ENCODE data around the gene IL22. TPM values are rescaled to one million over a fixed set of nuclear protein-coding genes. Genes with fewer than 3 reads are reported as not detected.

The IL22 gene
- total RNA-seq, 1 donor from 2014 or later = not detected

DNA sequence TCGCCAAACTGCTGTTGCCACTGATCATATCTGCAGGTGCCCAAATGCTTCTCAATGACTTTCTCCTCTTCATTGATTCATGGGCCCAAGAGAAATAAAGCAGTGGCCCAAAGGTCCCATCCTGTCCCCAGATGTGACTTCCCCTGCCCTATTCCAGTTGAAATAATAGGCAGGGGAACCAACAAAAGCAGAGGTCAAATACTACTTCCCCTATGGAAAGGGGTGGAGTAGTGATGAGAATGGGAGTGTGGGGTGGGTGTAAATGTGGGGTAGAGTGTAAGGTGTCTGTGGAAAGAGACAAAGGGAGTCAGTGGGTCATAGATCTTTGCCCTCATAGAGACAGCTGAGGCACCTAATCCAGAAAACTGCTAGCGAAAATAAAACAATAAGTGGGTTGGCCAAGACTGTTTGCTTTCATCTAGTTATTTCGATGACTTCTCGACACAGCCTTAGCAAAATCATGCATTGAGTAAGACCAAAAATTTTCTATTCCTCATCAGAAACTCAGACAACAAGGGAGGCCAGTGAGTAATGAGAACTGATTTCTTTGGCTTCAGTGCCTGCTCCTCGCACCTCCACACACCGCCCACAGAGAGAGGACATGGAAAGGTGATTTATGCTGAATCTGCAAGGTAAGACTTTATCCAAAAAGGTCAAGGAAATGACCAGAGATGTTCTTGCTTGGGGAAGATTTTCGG lies 10.9 kb upstream of the IL22 start:
- no peak for DNase-seq (ENCODE audit: low read depth, low spot score)

DNA sequence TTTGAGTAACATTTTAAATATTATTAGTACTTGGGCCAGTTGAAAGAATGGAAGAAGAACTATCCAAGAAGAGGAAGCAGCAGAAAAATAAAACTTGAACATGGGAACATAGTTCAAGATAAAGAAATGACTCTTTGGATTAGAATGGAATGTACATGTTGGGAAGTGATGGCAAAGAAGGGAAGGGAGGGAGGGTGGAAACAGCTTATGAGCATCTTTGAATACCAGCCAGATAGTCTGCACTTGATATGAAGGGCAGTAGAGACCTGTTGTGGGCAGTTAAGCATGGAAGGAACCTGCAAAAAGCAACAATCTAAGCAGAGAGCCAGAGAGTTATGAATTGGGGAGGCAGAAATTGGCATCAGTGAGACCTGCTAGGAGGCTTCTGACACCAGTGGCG lies 10.0 kb upstream of the IL22 start:
- DNase-seq (ENCODE audit: low read depth, low spot score) = no peak

- DNase-seq (ENCODE audit: low read depth, low spot score) = no peak
These were observed 8.5 kb upstream of the IL22 start for GRCh38 chr12:68261896-68262295.

DNA sequence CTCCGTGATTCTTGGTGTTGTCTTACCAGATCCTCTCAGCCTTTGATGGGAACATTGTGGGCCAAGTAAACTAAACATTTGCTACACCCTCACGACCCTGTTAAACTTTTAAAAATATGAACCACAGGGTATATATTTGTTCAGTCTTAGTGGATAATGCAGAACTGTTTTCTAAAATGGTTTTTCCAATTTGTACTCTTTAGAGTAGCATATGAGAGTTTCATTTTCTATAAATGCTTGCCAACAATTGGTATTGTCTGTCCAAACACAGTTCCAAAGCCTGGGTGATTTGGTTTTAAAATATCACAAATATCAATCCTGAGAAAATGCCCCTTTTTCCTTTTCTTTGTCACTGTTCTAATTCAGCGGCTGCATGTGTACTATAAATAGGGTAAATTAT lies 6.7 kb upstream of the IL22 start:
- DNase-seq (ENCODE audit: low read depth, low spot score) = no peak

DNA sequence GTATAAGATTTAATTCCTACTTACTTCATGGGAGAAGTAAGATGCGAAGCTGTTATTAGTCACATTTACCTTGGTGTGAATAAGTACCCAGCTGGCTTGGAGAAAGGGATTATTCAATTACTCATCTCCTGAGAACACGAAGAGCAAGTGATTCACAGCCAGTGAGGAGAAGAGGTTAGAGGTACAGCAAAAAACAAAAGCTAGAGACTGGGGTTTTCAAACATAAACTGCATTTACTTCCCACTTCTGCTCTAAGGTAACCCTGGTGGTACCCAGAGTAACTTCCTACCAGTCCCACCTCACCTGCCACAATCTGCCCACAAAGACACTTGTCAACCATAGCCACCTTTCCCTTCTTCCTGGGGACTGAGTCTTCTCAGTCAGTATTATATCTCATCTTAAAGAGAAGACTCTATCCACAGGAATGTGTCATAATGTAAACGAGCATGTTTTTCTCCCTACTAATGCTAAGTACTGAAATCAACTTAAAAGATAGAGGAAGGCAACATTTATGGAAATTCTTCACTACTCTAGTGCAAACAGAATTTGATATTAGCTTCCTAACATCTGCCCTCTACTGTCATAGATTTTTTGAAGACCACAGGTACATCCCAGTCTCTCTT lies 6.0 kb upstream of the IL22 start:
- no peak for DNase-seq (ENCODE audit: low read depth, low spot score)

GRCh38 chr12:68252077-68252476 lies 1.3 kb downstream of the IL22 start:
- no peak for DNase-seq (ENCODE audit: low read depth, low spot score)

GRCh38 chr12:68250454-68250853 lies 3.0 kb downstream of the IL22 start:
- no peak for DNase-seq (ENCODE audit: low read depth, low spot score)

DNA sequence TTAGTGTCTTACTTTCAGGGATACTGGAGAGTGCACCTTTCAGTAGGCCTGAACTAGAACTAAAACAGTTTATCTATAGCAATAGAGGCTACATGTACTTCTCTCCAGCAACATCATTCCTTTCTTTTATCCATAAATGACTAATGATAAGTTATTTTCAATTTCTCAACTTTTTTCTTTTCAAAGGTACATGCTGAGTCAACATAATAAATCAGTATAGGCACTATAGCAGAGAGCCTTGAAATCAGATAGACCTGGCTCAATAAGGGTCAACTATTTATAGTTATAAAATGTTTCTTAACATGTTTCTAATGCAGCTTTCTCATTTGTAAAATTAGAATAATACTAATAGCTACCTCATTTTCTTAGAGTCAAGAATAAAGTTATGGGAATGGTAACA lies 5.6 kb downstream of the IL22 start:
- DNase-seq (ENCODE audit: low read depth, low spot score) = no peak

- no peak for DNase-seq (ENCODE audit: low read depth, low spot score)
These were observed 7.1 kb downstream of the IL22 start for GRCh38 chr12:68246350-68246749.

DNA sequence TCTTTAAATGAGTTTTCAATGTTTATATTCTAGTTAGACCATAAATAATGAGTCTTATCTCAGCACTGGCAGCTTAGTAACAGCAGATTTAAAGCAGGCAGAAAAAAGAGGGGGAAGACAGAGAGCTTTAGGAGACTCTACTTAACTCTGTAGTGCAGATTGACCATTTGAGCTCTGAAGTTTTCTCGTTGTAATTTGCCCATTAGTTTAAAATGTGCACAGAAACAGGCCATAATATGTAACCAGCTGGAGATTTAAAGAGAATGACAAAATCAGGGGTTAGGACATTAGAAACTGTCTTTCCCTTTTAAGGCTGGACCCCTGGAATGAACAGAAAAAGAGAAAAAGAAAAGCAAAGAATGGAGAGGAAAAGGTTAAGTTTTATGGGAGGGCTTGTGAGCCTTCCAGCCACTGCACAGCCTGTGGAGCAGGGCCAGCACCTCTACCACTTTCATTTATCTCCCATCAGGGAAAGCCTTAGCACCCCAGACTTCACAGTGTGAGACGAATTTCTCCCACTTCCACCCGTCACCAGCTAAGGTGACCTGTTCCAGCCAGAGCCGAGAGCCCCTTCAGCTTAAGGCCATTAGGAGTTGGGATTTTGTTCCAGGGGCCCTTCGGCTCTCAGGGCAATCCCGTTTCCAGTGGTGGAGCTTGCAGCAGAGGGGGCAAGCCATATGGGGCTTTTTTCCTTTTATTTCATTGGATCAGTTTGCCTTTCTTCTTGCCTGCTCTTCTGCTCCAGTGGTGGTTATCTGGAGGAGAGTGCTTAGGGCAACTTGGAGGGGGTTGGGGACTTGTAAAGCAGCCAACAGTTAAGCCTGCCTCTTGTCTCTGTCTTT lies 8.0 kb downstream of the IL22 start:
- DNase-seq (ENCODE audit: low read depth, low spot score) = no peak

DNA sequence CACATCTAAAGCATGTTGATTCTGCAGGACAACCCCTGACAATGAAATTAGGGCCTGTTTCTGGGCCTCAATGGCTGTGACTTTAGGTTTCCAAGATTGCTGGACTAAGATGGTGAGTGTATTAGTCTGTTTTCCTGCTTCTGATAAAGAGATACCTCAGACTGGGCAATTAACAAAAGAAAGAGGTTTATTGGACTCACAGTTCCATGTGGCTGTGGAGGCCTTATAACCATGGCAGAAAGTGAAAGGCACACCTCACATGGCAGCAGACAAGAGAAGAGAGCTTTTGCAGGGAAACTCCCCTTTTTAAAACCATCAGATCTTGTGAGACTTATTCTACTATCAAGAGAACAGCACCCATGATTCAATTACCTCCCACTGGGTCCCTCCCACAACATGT lies 10.6 kb downstream of the IL22 start:
- no peak for DNase-seq (ENCODE audit: low read depth, low spot score)

- DNase-seq (ENCODE audit: low read depth, low spot score) = no peak
These were observed 12.4 kb downstream of the IL22 start for GRCh38 chr12:68240975-68241374.

- DNase-seq (ENCODE audit: low read depth, low spot score) = no peak
These were observed 13.3 kb downstream of the IL22 start for GRCh38 chr12:68240079-68240478.

DNA sequence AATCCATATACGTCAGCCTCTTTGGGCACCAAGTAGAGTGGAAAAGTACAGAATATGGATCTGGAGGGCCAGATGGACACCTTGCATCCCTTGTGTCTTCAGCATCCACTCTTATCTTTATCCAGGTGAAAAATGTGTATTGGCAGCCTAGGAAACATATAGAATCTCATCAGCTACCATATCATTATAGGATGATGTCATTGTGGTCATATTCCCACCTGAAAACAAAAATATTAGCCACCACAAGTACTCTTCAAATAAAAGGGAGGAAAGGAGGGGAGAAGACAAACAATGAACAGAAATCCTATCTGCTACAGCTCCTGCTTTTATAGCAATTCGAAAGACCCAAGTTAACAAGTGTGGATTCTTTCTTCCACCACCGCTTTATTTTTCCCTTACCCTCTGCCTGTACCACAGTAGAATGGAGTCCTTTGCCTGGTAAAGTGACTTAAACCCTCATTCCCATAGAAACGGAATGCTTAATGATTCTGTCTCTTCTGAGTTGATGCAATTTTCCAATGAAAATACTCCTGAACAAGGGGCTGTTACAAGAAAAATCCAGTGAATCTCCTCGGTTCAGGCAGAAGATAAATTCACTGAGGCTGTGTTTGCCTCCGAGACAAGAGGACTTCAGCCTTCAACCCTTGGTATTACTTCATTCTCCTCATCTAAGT lies 14.0 kb downstream of the IL22 start:
- no peak for DNase-seq (ENCODE audit: low read depth, low spot score)

- DNase-seq (ENCODE audit: low read depth, low spot score) = no peak
These were observed 15.8 kb downstream of the IL22 start for GRCh38 chr12:68237619-68238018.

DNA sequence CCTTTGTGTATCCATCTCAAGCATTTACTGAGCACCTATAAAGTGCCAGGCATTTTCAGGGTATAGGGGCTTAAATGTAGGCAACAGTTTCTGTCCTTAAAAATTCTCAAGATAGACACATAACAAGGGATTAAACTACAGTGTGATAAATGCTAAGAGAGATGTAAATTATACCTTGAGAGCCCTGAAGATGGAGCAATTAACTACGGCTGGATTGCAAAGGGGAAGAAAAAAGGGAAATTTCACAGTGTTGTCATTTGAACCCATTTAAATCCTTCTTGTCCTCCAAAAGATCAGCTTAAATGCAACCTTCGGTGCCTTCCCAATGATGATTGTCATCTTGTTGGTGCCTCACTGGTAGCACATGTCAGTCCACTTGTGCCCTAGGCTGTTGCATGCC lies 16.3 kb downstream of the IL22 start:
- DNase-seq (ENCODE audit: low read depth, low spot score) = no peak

DNA sequence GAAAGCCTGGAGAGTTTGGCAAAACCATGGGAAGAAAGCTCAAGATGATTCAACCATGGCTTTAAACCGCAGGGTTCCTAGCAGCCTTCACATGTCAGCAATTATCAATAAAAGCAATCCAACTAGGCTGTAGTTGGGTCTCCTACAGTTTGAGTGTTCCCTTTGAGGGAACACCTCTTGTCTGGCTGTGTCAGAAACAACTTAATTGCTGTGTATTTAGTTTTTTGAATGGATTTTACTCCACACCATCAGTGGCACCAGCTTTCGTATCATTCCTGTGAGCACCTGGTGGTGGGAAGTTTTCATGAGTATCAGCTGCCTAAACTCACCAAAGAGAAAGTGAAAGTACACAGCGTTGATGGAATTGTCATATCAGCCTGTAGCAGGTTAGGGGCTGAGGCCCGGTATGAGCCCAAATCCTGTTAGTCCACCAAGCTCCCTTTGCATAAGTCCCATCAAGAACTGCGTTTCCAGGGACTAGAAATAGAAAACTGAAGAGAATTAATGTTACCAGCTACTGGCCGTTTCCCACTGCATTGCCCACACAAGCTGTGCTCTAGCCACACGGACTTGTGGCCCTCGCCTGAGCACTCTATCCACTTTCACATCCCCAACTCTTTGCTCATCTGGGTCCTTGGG lies 16.9 kb downstream of the IL22 start:
- no peak for DNase-seq (ENCODE audit: low read depth, low spot score)

DNA sequence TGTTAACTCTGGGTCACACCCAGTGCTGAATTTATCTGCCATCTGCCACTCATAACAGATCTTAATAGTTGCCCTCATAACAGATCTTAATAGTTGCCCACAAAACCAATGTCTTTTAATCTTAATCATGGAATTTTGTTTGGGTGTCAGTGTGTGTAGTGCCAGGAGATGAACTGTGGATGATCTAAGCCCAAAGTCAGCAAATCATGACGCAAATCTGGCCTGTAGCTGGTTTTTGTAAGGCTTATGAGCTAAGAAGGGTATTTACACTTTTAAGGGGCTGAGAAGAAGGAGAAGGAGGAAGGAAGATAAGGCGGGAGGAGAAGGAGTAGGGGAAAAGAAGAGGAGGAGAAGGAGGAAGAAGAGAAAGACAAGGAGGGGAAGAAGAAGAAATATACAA lies 17.8 kb downstream of the IL22 start:
- no peak for DNase-seq (ENCODE audit: low read depth, low spot score)

GRCh38 chr12:68234140-68234539 lies 19.3 kb downstream of the IL22 start:
- DNase-seq (ENCODE audit: low read depth, low spot score) = no peak

GRCh38 chr12:68233498-68233897 lies 19.9 kb downstream of the IL22 start:
- DNase-seq (ENCODE audit: low read depth, low spot score) = no peak

DNA sequence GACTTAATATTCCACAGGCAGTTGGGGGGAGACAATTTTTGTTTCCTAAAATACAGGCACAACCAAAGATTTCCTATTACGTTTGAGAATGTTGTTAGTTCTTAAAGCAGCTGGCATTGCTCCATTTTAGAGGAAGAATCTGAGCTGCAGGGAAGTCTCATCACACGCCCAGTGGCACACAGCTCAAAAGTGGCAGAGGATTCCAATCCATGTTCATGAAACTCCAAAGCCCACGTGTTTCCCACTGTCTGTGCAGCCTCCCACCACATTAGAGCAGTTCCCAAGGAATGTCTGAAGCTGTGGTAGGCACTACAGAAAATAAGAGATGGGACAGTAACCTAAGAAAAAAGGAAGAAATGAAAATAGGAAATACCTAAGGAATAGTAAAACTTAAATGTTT lies 21.7 kb downstream of the IL22 start:
- DNase-seq (ENCODE audit: low read depth, low spot score) = no peak

DNA sequence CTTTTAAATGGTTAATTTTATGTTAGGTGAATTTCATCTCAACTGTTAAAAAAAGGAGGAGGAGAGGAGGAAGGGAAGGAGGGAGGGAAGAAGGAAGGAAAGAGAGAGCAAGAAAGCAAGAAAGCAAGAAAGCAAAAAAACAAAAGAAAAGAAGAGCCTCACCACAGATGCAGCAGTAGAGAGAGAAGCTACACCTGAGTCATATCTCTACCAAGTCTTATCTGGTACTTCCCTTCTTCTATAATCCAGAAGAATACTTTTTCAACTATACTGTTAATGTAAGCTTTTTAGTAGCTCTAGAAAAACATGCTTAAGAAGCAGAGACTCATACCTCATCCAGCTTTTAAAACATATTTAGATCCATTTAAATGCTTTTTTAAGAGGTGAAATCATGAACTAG lies 22.2 kb downstream of the IL22 start:
- DNase-seq (ENCODE audit: low read depth, low spot score) = no peak

Data from pulmonary artery endothelial cell (primary cell).